Stimulated activated CD4-positive, alpha-beta T cell treated with anti-CD3 and anti-CD28 coated beads, Interleukin-4, amount 100 ng/mL, for 48 hours (primary cell): ENCODE measurements around the gene ODC1.
A peak's percentile ranks its signal among the peaks of the same experiment; 100 is the strongest.
"Not testable (repeated sequence)": the region's sequence is repeated elsewhere in the genome, so short reads cannot be mapped to it uniquely, and the experiment has no call there.

Source experiments
- DNase-seq, 2 donors: peaks; one replicate each; pipeline ENCODE4 v3.0.0-alpha.2; 2020; ENCODE audit warnings: low read depth in 2 of 2

The ODC1 gene

GRCh38 chr2:10452956-10453904 lies 5.1 kb upstream of the ODC1 start:
- DNase-seq: no peak

GRCh38 chr2:10452312-10452711 lies 4.2 kb upstream of the ODC1 start:
- DNase-seq: no peak

GRCh38 chr2:10451819-10452218 lies 3.7 kb upstream of the ODC1 start:
- no peak for DNase-seq

- no peak for DNase-seq
These were observed 1.9 kb upstream of the ODC1 start for GRCh38 chr2:10449838-10450691.

GRCh38 chr2:10449486-10449831 lies 1.3 kb upstream of the ODC1 start:
- DNase-seq: no peak

- DNase-seq: peak; percentile 88 to 90
These were observed 704 bp upstream of the ODC1 start for GRCh38 chr2:10448576-10449485.

- peak; percentile 36 to 38 for DNase-seq
These were observed 730 bp downstream of the ODC1 start for GRCh38 chr2:10447300-10447894.

- DNase-seq: no peak
These were observed 1.5 kb downstream of the ODC1 start for GRCh38 chr2:10446631-10447030.

GRCh38 chr2:10444463-10444862 lies 3.7 kb downstream of the ODC1 start:
- DNase-seq: peak in 1 of 2 donors; percentile 54

GRCh38 chr2:10442469-10443126 lies 5.5 kb downstream of the ODC1 start:
- DNase-seq: not testable (repeated sequence)

GRCh38 chr2:10441948-10442347 lies 6.2 kb downstream of the ODC1 start:
- DNase-seq: no peak

- no peak for DNase-seq
These were observed 7.4 kb downstream of the ODC1 start for GRCh38 chr2:10440736-10441135.

- DNase-seq: no peak
These were observed 8.2 kb downstream of the ODC1 start for GRCh38 chr2:10439971-10440370.

GRCh38 chr2:10439185-10439879 lies 8.8 kb downstream of the ODC1 start:
- no peak for DNase-seq

- DNase-seq: no peak
These were observed 9.4 kb downstream of the ODC1 start for GRCh38 chr2:10438688-10439087.

- DNase-seq: no peak
These were observed 10.3 kb downstream of the ODC1 start for GRCh38 chr2:10437806-10438205.

- DNase-seq: no peak
These were observed 11.5 kb downstream of the ODC1 start for GRCh38 chr2:10436583-10437110.

- no peak for DNase-seq
These were observed 12.3 kb downstream of the ODC1 start for GRCh38 chr2:10435820-10436204.

- DNase-seq: peak; percentile 58 to 77
These were observed 13.0 kb downstream of the ODC1 start for GRCh38 chr2:10434886-10435819.
